Tibial nerve (tissue), 4 donors: ENCODE data around the gene EPM2A. TPM values are rescaled to one million over a fixed set of nuclear protein-coding genes. Genes with fewer than 3 reads are reported as not detected.

Experiments
- DNase-seq, 2 donors: peaks; one replicate each; pipeline ENCODE4 v3.0.0-alpha.2; 2019; ENCODE audit warnings: low spot score in 2 of 2
- H3K27ac ChIP-seq, 4 donors: fragments of 200-600 bp; sonication (generic) in 3 of 4; one replicate each; pipeline ENCODE4 v1.5.1; 2017 to 2019; ENCODE audit warnings: mild to moderate bottlenecking in 1 of 4
- H3K27me3 ChIP-seq, 2 donors: fragments of 200-600 bp; sonication (generic) in 1 of 2; one replicate each; pipeline versions ENCODE4 v1.5.1 to v1.6.0; 2017 to 2019
- H3K36me3 ChIP-seq, 3 donors: fragments of 200-600 bp; sonication (generic); one replicate each; pipeline ENCODE4 v1.5.1; 2018 to 2019
- H3K4me1 ChIP-seq, 4 donors: fragments of 200-600 bp; sonication (generic) in 3 of 4; one replicate each; pipeline ENCODE4 v1.5.1; 2017 to 2019
- H3K4me3 ChIP-seq, 4 donors: fragments of 200-600 bp; sonication (generic) in 3 of 4; one replicate each; pipeline ENCODE4 v1.5.1; 2017 to 2019; ENCODE audit warnings: mild to moderate bottlenecking in 1 of 4, moderate library complexity in 1 of 4
- H3K9me3 ChIP-seq, 4 donors: fragments of 200-600 bp; sonication (generic) in 3 of 4; one replicate each; pipeline ENCODE4 v1.5.1; 2017 to 2019
- EP300 ChIP-seq, 2 donors: sonication (generic); formaldehyde crosslinking; IDR thresholded peaks; one replicate each; pipeline ENCODE4 v1.6.1; 2017; ENCODE audit warnings: antibody characterized with exemption in 2 of 2, mild to moderate bottlenecking in 1 of 2
- POLR2A ChIP-seq, 2 donors: fragments of 450-650 bp; IDR thresholded peaks; one replicate each; pipeline ENCODE4 v1.6.1; 2017; ENCODE audit warnings: antibody characterized with exemption in 2 of 2, mild to moderate bottlenecking in 2 of 2, moderate library complexity in 2 of 2
- WGBS, 2 donors: methylation state at CpG; one replicate each; pipeline ENCODE4 v1.1.5; 2018; 5-methylcytosine and 5-hydroxymethylcytosine counted together
- total RNA-seq, 4 donors: library from RNA; depleted of rRNA; stranded (reverse); fragments of >200 nt; gene quantifications; one replicate each; pipeline ENCODE4 v1.1.0, GENCODE V29; 2016
- TF ChIP-seq, protein P1 (sequence below), 5 experiments: fragments of 200-600 bp in 3 of 5; fragments of 450-650 bp in 2 of 5; sonication (generic) in 3 of 5; IDR thresholded peaks; one replicate each; pipeline ENCODE4 v1.5.1; 2016 to 2019; ENCODE audit warnings: antibody characterized with exemption in 5 of 5, mild to moderate bottlenecking in 3 of 5, moderate library complexity in 2 of 5

Gene EPM2A
- total RNA-seq, 4 donors from 2014 or later = 14.7 to 24.9 (median 20.3) TPM

DNA sequence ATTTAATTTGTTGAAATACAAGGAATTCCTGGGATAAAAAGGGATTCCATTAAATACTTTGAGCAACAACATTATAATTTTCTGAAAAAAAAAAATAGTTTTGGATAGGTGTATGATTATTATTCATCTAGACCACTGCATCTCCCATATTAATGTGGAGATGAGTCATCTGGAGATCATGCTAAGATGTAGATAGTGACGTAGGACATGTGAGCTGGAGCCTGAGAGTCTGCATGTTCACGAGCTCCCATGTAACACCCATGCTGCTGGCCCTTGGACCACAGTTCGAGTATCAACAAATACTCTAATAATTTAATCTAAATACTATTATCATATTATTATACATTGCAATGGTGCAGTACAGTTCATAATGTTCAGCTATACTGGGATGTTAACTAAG is 91.6 kb downstream of the EPM2A start:
- no peak overlapping the region for H3K4me3 ChIP-seq

DNA sequence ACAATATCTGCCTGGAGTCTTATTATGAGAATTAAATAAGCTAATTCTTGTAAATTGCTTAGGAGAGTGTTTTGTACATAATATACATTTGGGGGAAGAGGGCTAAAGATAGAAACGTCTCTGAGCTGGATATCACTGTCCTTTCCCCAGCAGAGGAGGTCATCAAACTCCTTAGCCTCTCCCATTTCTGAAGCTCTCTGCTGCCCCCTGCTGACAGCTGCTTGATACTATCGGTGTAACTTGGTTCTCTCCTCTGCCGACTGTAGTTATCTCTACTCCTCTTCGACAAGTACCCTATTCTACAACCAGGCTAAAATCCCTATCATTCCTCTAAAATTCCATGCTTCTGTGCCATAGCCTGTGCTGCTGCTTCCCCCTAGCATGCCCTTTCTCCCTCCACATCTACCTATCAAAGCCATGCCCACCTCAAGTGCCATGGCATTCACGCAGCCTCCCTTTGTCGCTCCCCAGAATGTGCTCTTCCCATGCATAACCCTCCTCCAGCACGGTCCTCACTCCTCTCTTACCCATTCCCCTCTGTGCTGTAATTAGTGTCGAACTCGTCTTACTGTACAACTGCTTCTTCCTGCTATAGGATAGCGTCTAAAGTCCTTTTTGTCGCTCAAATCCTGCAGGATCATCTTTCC is 101.2 kb downstream of the EPM2A start:
- Histone ChIP-seq H3K27me3 (no peaks in the 10 kb centered on the region), H3K9me3 (no peaks in the 10 kb centered on the region), H3K36me3 (peaks cover 0 to 7% (median 0%) of the 10 kb centered on the region in 3 donors), H3K4me1 (peaks cover 0 to 3% (median 0%) of the 10 kb centered on the region in 4 donors), H3K27ac (no peak overlapping the region), H3K4me3 (no peak overlapping the region)
- 48 to 51% methylated on average over 11 of the region's 11 CpGs for WGBS, 2 donors
- peak; percentile 58 to 84 for DNase-seq
- no peak for TF ChIP-seq EP300 (IDR thresholded peaks at IDR 0.05)
- TF ChIP-seq, protein P1, sequence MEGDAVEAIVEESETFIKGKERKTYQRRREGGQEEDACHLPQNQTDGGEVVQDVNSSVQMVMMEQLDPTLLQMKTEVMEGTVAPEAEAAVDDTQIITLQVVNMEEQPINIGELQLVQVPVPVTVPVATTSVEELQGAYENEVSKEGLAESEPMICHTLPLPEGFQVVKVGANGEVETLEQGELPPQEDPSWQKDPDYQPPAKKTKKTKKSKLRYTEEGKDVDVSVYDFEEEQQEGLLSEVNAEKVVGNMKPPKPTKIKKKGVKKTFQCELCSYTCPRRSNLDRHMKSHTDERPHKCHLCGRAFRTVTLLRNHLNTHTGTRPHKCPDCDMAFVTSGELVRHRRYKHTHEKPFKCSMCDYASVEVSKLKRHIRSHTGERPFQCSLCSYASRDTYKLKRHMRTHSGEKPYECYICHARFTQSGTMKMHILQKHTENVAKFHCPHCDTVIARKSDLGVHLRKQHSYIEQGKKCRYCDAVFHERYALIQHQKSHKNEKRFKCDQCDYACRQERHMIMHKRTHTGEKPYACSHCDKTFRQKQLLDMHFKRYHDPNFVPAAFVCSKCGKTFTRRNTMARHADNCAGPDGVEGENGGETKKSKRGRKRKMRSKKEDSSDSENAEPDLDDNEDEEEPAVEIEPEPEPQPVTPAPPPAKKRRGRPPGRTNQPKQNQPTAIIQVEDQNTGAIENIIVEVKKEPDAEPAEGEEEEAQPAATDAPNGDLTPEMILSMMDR (IDR thresholded peaks at IDR 0.05) = peak; percentile 61 to 85 (median 64)

More for the DNA sequence above, 91.6 kb downstream of the EPM2A start:
- Histone ChIP-seq H3K9me3 (no peaks in the 10 kb centered on the region), H3K27me3 (no peaks in the 10 kb centered on the region), H3K36me3 (no peaks in the 10 kb centered on the region), H3K27ac (no peak overlapping the region), H3K4me1 (no peaks in the 10 kb centered on the region)
- DNase-seq = no peak
- TF ChIP-seq EP300 (IDR thresholded peaks at IDR 0.05) (no peak), POLR2A (IDR thresholded peaks at IDR 0.05) (no peak)
- TF ChIP-seq, protein P1 (IDR thresholded peaks at IDR 0.05) = no peak
- WGBS, 2 donors = 91% methylated on average over 3 of the region's 3 CpGs

DNA sequence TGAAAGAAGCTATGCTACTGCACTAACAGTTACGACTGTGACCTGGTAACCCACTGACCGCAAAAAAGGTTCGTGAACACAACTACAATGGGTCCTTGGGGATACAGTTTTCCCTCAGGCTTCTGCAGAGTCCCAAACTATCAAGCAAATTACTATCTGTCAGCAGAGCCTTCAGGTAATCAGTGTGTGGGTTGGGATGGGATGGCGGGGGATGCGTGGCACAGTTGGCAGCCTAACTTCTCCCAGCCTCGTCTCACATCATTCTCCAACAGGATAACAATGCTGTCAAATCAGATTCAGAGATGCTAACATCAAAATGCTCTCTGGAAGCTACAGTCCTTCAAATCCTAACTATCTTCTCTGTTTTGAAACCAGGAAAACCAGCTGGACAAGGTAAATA is 102.3 kb downstream of the EPM2A start:
- H3K36me3 ChIP-seq = peaks cover 0 to 18% (median 0%) of the 10 kb centered on the region in 3 donors
- WGBS, 2 donors = 93 to 96% methylated on average over 6 of the region's 6 CpGs
- H3K4me3 ChIP-seq = no peak overlapping the region
- H3K9me3 ChIP-seq = no peaks in the 10 kb centered on the region
- no peak for DNase-seq
- H3K27me3 ChIP-seq = no peaks in the 10 kb centered on the region
- peaks cover 0 to 3% (median 0%) of the 10 kb centered on the region in 4 donors for H3K4me1 ChIP-seq
- H3K27ac ChIP-seq = no peak overlapping the region
- TF ChIP-seq POLR2A (IDR thresholded peaks at IDR 0.05) = no peak
- no peak for TF ChIP-seq EP300 (IDR thresholded peaks at IDR 0.05)
- TF ChIP-seq, protein P1 (IDR thresholded peaks at IDR 0.05) = no peak

DNA sequence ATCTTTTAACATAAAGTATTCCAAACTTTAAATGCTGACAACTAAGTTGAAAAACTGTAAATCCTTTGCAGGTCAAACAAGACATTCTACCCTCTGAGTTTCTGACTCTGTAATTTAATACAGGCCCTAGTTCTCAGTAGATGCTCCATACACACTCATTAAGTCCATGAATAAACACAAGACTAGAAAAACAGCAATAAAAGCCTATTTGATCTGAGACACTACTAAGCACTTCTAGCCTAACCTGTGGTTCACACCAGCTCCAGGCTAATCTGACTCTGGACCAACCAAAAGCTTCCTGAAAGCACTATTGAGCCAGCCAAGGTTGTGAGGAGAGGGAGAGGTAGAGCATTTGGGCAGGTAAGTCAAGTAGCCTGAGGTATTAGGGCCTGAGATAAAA is 103.9 kb downstream of the EPM2A start:
- TF ChIP-seq EP300 (IDR thresholded peaks at IDR 0.05) = no peak
- TF ChIP-seq, protein P1 (IDR thresholded peaks at IDR 0.05) = no peak
- no peak for TF ChIP-seq POLR2A (IDR thresholded peaks at IDR 0.05)

DNA sequence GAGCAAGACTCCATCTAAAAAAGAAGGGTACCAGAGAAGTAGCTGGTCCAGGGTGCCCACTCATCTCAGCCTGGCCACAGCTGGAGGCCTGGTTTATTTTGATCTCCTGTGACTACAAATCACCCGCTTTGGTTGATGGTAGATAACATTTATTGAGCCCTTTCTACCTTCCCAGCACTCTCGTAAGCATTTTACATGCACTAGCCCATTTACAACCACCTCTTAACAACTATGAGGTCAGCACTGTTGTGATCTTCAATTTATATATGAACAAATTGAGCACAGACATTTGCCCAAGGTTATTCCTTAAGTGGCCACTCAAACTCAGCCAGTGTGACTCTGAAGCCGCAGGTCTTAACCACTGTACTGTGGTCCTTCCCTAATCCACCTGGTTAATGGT is 104.7 kb downstream of the EPM2A start:
- TF ChIP-seq POLR2A (IDR thresholded peaks at IDR 0.05) (no peak), EP300 (IDR thresholded peaks at IDR 0.05) (no peak)
- TF ChIP-seq, protein P1 (IDR thresholded peaks at IDR 0.05) = no peak
- peaks cover 0 to 38% (median 2%) of the 10 kb centered on the region in 3 donors for H3K36me3 ChIP-seq
- H3K27ac ChIP-seq = no peak overlapping the region
- peaks cover 0 to 3% (median 0%) of the 10 kb centered on the region in 4 donors for H3K4me1 ChIP-seq
- no peaks in the 10 kb centered on the region for H3K9me3 ChIP-seq
- H3K4me3 ChIP-seq = no peak overlapping the region
- no peak for DNase-seq
- H3K27me3 ChIP-seq = no peaks in the 10 kb centered on the region
- 98 to 100% methylated on average over 3 of the region's 3 CpGs for WGBS, 2 donors

More for the DNA sequence above, 103.9 kb downstream of the EPM2A start:
- no peak overlapping the region for H3K27ac ChIP-seq
- peaks cover 0 to 3% (median 0%) of the 10 kb centered on the region in 4 donors for H3K4me1 ChIP-seq
- peaks cover 0 to 34% (median 2%) of the 10 kb centered on the region in 3 donors for H3K36me3 ChIP-seq
- H3K9me3 ChIP-seq = no peaks in the 10 kb centered on the region
- no peak for DNase-seq
- H3K27me3 ChIP-seq = no peaks in the 10 kb centered on the region
- no peak overlapping the region for H3K4me3 ChIP-seq
